ENCODE measurements around the gene LRRC7. TPM values are rescaled to one million over a fixed set of nuclear protein-coding genes. Genes with fewer than 3 reads are reported as not detected.

Gene LRRC7
- total and polyA plus RNA-seq, 2 of the 13 experiments (the other 11 are each of a cell fraction or from before 2014, with no cell fraction given) = not detected

DNA sequence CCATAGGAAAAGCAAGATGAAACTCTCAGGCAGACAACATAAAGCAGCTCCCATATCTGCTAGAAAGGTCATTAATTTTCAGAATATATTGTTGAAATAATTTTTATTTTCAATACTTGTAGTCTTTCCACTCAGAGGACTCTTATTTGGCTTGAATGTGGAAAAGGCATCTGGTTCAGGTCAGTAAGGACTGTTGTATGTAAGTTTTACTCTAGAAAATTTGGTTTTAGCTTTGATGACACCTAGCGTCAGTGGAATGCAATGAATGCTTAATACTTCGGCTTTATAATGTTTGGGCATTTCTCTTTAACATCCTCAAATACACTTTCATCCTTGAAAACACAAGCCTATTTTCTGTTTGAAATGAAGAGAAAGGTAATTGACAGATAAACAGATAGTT, 574.4 kb downstream of the LRRC7 start:
- no peak for FAIRE-seq
- BruUV-seq (replicated peaks) = no TSS peak
- no peak for ATAC-seq

More for the DNA sequence above, 574.4 kb downstream of the LRRC7 start:
- Histone ChIP-seq H3K9ac (ENCODE audit: insufficient read depth, low read depth, low read length) (no peak overlapping the region), H3K9me3 (ENCODE audit: low read length) (no peaks in the 10 kb centered on the region), H4K20me1 (ENCODE audit: insufficient read depth, low read length) (no peaks in the 10 kb centered on the region), H3K27ac (ENCODE audit: extremely low read length, insufficient read depth, low read length) (no peak overlapping the region), H3K4me3 (replicated peaks in 1 of 3; ENCODE audit: insufficient read depth in 1 of 3, low read depth in 2 of 3, low read length in 3 of 3) (no peak overlapping the region), H3K27me3 (ENCODE audit: control insufficient read depth in 1 of 2, insufficient read depth in 2 of 2, low read length in 2 of 2) (no peaks in the 10 kb centered on the region), H3K4me1 (ENCODE audit: insufficient read depth, low read length) (no peaks in the 10 kb centered on the region), H3K79me2 (ENCODE audit: insufficient read depth, low read length) (no peaks in the 10 kb centered on the region), H3K4me2 (ENCODE audit: low read depth, low read length) (no peak overlapping the region), H2AFZ (ENCODE audit: low read length) (no peak overlapping the region), H3K36me3 (replicated peaks in 1 of 2; ENCODE audit: control insufficient read depth in 1 of 2, insufficient read depth in 2 of 2, low read length in 2 of 2) (peaks cover 2% of the 10 kb centered on the region in 2 experiments; a peak in 3 of 5 replicates)
- TF ChIP-seq ZNF790 (CRISPR knock-in tag; IDR thresholded peaks at IDR 0.05; ENCODE audit: borderline replicate concordance) (no peak), CREM (IDR thresholded peaks at IDR 0.05) (no peak), CREM (CRISPR knock-in tag; IDR thresholded peaks at IDR 0.05) (no peak), NFYC (CRISPR knock-in tag; IDR thresholded peaks at IDR 0.05) (no peak), SOX5 (CRISPR knock-in tag; IDR thresholded peaks at IDR 0.05; ENCODE audit: borderline replicate concordance) (no peak), ZNF234 (CRISPR knock-in tag; conservative IDR thresholded peaks at IDR 0.05) (no peak), ZNF577 (CRISPR knock-in tag; IDR thresholded peaks at IDR 0.05; ENCODE audit: borderline replicate concordance, low read depth) (no peak), ZKSCAN8 (CRISPR knock-in tag; IDR thresholded peaks at IDR 0.05; ENCODE audit: borderline replicate concordance) (no peak), THAP11 (CRISPR knock-in tag; IDR thresholded peaks at IDR 0.05) (no peak), POLR2A (IDR thresholded peaks at IDR 0.05; ENCODE audit: insufficient read depth in 1 of 2, low read depth in 2 of 2, low read length in 2 of 2) (no peak), ZNF644 (CRISPR knock-in tag; IDR thresholded peaks at IDR 0.05; ENCODE audit: low read depth) (no peak)
- TF ChIP-seq, protein P1, sequence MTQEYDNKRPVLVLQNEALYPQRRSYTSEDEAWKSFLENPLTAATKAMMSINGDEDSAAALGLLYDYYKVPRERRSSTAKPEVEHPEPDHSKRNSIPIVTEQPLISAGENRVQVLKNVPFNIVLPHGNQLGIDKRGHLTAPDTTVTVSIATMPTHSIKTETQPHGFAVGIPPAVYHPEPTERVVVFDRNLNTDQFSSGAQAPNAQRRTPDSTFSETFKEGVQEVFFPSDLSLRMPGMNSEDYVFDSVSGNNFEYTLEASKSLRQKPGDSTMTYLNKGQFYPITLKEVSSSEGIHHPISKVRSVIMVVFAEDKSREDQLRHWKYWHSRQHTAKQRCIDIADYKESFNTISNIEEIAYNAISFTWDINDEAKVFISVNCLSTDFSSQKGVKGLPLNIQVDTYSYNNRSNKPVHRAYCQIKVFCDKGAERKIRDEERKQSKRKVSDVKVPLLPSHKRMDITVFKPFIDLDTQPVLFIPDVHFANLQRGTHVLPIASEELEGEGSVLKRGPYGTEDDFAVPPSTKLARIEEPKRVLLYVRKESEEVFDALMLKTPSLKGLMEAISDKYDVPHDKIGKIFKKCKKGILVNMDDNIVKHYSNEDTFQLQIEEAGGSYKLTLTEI (CRISPR knock-in tag; conservative IDR thresholded peaks at IDR 0.05) = no peak
- TF ChIP-seq, protein P2, sequence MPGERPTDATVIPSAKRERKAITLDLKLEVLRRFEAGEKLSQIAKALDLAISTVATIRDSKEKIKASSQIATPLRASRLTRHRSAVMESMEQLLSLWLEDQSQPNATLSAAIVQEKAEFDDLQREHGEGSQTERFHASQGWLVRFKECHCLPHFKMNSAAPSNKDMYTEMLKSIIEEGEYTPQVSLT (CRISPR knock-in tag; IDR thresholded peaks at IDR 0.05; ENCODE audit: borderline replicate concordance, low read depth) = no peak
- TF ChIP-seq, protein P3, sequence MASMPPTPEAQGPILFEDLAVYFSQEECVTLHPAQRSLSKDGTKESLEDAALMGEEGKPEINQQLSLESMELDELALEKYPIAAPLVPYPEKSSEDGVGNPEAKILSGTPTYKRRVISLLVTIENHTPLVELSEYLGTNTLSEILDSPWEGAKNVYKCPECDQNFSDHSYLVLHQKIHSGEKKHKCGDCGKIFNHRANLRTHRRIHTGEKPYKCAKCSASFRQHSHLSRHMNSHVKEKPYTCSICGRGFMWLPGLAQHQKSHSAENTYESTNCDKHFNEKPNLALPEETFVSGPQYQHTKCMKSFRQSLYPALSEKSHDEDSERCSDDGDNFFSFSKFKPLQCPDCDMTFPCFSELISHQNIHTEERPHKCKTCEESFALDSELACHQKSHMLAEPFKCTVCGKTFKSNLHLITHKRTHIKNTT (CRISPR knock-in tag; IDR thresholded peaks at IDR 0.05) = no peak
- POLR2A ChIA-PET = interaction anchor here (0.9 to 1.9 kb wide), 2 partner anchors 25 to 269 kb away, joined by 3 to 7 read pairs; partner anchors contain the start of gene CTH
- CTCF ChIA-PET (ENCODE audit: low intra/inter-chr PET ratio, low total read pairs) = no interaction called here
- DNase-seq (ENCODE audit: low spot score) = no peak
- in situ Hi-C loops (cut with HindIII; ENCODE audit: extremely low pct_ligation_motif_present, low pct_unique_long_range_greater_than_20kb) (no loop called here), intact Hi-C loops (cut with micrococcal nuclease; ENCODE audit: unreplicated experiment) (loop anchor here (5.0 kb wide), 1 partner anchor 270 kb away; the partner anchor contains the start of gene CTH)
- WGBS (ENCODE audit: low lambda C conversion rate) = 73% methylated on average over 2 of the region's 2 CpGs

Data from HepG2 (cell line).